Stomach smooth muscle (tissue), 2 donors: ENCODE results near the gene ZMYND10.
A peak's percentile ranks its signal among the peaks of the same experiment; 100 is the strongest.
"Not testable (repeated sequence)": the region's sequence is repeated elsewhere in the genome, so short reads cannot be mapped to it uniquely, and the experiment has no call there.

Experiments used
- H3K27ac ChIP-seq: one replicate; pipeline ENCODE4 v1.7.0; 2013; ENCODE audit warnings: mild to moderate bottlenecking, low read length, inconsistent platforms
- H3K27me3 ChIP-seq, 2 donors: one replicate each; pipeline ENCODE4 v1.7.0; 2013; ENCODE audit warnings: low read length in 2 of 2; ENCODE audit not compliant: insufficient read depth in 2 of 2, control insufficient read depth in 1 of 2
- H3K36me3 ChIP-seq, 2 donors: one replicate each; pipeline ENCODE4 v1.7.0; 2013; ENCODE audit warnings: low read length in 2 of 2; ENCODE audit not compliant: control insufficient read depth in 2 of 2, insufficient read depth in 2 of 2
- H3K4me1 ChIP-seq: one replicate; pipeline ENCODE4 v1.7.0; 2013; ENCODE audit warnings: low read length; ENCODE audit not compliant: control insufficient read depth, insufficient read depth
- H3K4me3 ChIP-seq, 2 donors: one replicate each; pipeline ENCODE4 v1.7.0; 2013; ENCODE audit warnings: low read length in 2 of 2
- H3K9ac ChIP-seq, 2 donors: one replicate each; pipeline ENCODE4 v1.7.0; 2013; ENCODE audit warnings: low read length in 2 of 2, mild to moderate bottlenecking in 1 of 2
- H3K9me3 ChIP-seq, 2 donors: one replicate each; pipeline ENCODE4 v1.7.0; 2013; ENCODE audit warnings: low read length in 2 of 2; ENCODE audit not compliant: control insufficient read depth in 2 of 2
- donor health status: healthy.
- donor health status: Pancreatic carcinoma.

The ZMYND10 gene

DNA sequence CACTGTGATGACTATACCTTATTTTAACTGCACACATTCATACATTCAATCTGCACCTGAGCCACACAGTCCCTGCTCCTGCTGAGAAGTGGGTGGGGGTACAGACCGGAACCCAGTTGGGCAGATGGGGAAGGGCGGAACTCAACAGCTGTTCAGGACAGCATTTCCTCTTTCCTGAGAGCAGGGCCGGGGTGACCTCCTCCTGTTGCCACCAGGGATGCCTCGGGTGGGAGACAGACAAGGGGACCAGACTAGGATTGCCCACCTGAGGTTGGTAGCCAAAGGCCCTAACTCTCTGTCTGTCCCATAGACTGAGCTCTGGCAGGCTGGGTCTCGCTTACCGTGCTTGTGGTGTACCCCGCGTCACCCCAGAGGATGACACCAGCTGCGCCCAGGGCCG is 26.9 kb downstream of the ZMYND10 start:
- Histone ChIP-seq H3K9ac (peak overlapping the region; percentile 8 to 36), H3K9me3 (no peaks in the 10 kb centered on the region), H3K4me3 (peak overlapping the region in 1 of 2 donors; percentile 40), H3K27me3 (no peaks in the 10 kb centered on the region), H3K36me3 (peaks cover 10 to 30% of the 10 kb centered on the region in 2 donors), H3K27ac (peak overlapping the region; percentile 11), H3K4me1 (peaks cover 47% of the 10 kb centered on the region)

DNA sequence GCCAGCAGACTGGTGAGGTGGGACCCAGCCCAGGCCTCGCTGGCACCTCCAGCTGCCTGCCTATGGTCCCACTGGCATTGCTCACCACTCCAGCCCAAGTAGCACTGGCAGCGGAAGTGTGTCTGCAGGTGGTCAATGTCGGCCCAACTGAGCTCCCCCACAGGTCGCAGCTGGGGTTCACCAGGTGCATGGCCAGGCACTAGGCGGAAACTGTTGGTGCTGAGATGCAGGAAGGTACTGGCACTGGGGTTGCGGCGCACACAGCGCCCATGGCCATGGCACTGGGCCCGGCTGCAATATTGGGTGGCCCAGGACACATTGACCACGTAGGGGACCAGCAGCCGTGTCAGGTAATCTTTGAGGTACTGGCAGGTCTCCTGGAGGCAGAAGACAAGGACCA is 27.4 kb downstream of the ZMYND10 start:
- peak overlapping the region; percentile 5 to 8 for H3K9ac ChIP-seq
- H3K4me1 ChIP-seq = peaks cover 47% of the 10 kb centered on the region
- H3K27ac ChIP-seq = no peak overlapping the region
- H3K27me3 ChIP-seq = no peaks in the 10 kb centered on the region
- no peaks in the 10 kb centered on the region for H3K9me3 ChIP-seq
- peaks cover 10 to 30% of the 10 kb centered on the region in 2 donors for H3K36me3 ChIP-seq
- H3K4me3 ChIP-seq = peak overlapping the region in 1 of 2 donors; percentile 40

DNA sequence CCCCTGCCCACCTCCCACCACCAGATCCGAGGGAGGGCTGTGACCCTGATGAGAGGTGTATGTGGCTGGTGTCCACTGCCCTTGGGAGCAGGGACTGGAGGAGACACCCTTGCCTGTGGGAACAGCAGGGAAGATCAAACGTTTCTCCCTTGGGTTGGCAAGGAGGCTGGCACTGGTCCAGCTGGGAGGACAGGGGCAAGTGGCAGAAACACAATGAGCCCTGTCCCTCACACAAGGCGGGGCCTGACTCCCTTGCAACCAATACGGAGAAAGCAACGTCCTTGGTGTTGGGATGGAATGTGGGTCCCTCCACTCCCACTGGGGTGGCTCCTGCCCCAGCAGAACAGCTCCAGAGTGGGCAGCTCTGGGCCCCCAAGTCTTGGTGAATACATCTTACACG is 28.2 kb downstream of the ZMYND10 start:
- Histone ChIP-seq H3K4me3 (no peak overlapping the region), H3K27me3 (no peaks in the 10 kb centered on the region), H3K9me3 (no peaks in the 10 kb centered on the region), H3K36me3 (peaks cover 10 to 30% of the 10 kb centered on the region in 2 donors), H3K27ac (no peak overlapping the region), H3K4me1 (peaks cover 41% of the 10 kb centered on the region), H3K9ac (peak overlapping the region in 1 of 2 donors; percentile 47)

DNA sequence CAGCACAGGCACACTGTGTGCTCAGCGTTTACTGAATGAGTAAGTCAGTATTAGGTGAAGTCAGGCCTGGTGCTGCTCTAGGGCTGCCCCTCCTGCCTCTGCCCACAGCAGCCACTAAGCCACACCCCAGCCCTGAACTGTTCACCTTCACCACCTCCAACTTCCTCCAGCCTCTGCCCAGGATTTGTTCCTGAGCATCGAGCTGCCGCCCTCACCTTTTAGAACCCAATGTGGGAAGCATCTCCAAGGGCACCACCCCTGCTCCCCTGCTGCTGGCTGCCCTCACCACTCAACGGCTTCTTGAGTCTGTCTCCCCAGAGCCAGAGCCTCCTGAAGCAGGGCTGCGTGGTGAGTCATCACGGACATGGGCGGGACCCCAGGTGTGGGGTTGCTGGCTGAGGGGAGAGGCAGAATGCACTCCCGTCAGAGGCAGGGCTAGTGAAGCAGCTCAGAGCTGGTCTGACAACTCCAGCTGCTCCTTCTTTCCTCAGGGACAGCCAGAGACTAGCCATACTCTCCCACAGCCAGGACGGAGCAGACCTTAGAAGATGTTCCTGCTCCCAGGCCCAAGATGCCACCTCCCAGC is 28.8 kb downstream of the ZMYND10 start:
- H3K4me3 ChIP-seq = no peak overlapping the region
- peaks cover 10 to 30% of the 10 kb centered on the region in 2 donors for H3K36me3 ChIP-seq
- H3K9me3 ChIP-seq = no peaks in the 10 kb centered on the region
- H3K27me3 ChIP-seq = no peaks in the 10 kb centered on the region
- H3K4me1 ChIP-seq = peaks cover 36% of the 10 kb centered on the region
- no peak overlapping the region for H3K27ac ChIP-seq
- peak overlapping the region in 1 of 2 donors; percentile 47 for H3K9ac ChIP-seq

DNA sequence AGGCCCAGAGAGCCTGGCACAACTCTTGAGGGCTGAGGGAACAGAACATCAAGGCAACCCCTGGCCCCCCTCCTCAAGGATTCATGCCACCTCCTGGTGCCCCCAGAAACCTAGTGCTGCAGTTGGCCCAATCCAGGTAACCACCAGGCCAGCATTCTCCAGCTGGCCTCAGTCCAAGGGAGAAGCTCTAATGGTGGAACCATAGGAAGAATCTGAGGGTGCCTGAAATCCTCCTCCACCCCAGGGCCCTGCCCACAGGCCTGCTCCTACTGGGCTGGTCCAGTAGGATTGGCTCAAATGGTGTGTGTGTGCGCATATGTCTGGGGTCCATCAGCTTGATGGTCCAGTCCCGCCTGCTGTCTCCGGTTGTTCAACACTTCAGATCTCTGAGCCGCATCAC is 30.7 kb downstream of the ZMYND10 start:
- Histone ChIP-seq H3K27ac (no peak overlapping the region), H3K9me3 (no peaks in the 10 kb centered on the region), H3K27me3 (no peaks in the 10 kb centered on the region), H3K36me3 (peaks cover 10 to 30% of the 10 kb centered on the region in 2 donors), H3K4me3 (no peak overlapping the region), H3K9ac (no peak overlapping the region), H3K4me1 (peaks cover 26% of the 10 kb centered on the region)

DNA sequence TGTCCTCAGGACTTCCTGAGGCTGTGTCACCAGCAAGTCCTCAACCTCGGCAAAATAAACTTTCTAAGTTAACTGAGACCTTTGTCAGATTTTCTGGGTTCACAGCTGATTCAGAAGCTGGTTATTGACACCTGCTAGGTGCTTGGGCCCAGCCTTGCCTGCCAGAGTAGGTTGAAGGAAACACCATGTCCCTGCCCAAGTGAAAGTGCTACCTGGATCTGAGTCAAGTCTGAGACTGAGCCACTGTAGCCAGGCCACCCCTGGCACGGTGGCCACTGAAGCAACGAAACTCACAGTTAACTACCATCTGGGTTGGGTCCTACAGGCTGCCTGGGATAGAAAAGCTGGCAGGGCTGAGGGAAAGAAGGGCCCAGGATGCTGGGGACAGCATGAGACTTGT is 31.2 kb downstream of the ZMYND10 start:
- Histone ChIP-seq H3K27ac (no peak overlapping the region), H3K36me3 (peaks cover 10 to 28% of the 10 kb centered on the region in 2 donors), H3K9me3 (no peaks in the 10 kb centered on the region), H3K27me3 (no peaks in the 10 kb centered on the region), H3K4me3 (no peak overlapping the region), H3K9ac (no peak overlapping the region), H3K4me1 (peaks cover 21% of the 10 kb centered on the region)

DNA sequence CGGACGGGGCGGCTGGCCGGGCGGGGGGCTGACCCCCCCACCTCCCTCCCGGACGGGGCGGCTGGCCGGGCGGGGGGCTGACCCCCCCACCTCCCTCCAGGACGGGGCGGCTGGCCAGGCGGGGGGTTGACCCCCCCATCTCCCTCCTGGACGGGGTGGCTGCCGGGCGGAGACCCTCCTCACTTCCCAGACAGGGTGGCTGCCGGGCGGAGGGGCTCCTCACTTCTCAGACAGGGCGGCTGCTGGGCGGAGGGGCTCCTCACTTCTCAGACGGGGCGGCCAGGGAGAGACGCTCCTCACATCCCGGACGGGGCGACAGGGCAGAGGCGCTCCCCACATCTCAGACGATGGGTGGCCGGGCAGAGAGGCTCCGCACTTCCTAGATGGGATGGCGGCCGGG is 33.5 kb downstream of the ZMYND10 start:
- H3K27me3 ChIP-seq, H3K9me3 ChIP-seq, H3K9ac ChIP-seq, H3K4me3 ChIP-seq, H3K4me1 ChIP-seq, H3K27ac ChIP-seq: not testable (repeated sequence)
- H3K36me3 ChIP-seq = peaks cover 3 to 12% of the 10 kb centered on the region in 2 donors

DNA sequence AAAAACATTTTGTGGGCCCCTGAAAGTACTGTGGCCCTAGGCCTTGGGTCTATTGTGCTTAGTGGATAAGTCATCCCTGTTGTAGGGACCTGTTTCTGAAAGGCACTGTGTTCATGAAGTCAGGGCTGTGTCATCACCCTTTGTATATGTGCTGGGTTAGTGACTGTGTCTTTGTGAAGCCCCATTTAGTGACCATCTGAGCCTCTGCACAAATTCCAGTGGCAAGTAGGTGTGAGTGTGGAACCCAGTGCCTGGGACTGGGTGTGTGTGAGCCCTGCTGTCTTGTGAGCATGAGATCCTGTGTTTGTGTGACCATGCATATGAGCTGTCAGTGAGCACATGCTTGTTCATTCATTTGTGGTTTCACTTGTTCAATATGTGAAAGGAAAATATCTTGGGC is 40.9 kb downstream of the ZMYND10 start:
- H3K27me3 ChIP-seq = no peaks in the 10 kb centered on the region
- no peaks in the 10 kb centered on the region for H3K36me3 ChIP-seq
- no peak overlapping the region for H3K4me3 ChIP-seq
- no peak overlapping the region for H3K27ac ChIP-seq
- H3K4me1 ChIP-seq = peaks cover 25% of the 10 kb centered on the region
- H3K9ac ChIP-seq = no peak overlapping the region
- no peaks in the 10 kb centered on the region for H3K9me3 ChIP-seq

DNA sequence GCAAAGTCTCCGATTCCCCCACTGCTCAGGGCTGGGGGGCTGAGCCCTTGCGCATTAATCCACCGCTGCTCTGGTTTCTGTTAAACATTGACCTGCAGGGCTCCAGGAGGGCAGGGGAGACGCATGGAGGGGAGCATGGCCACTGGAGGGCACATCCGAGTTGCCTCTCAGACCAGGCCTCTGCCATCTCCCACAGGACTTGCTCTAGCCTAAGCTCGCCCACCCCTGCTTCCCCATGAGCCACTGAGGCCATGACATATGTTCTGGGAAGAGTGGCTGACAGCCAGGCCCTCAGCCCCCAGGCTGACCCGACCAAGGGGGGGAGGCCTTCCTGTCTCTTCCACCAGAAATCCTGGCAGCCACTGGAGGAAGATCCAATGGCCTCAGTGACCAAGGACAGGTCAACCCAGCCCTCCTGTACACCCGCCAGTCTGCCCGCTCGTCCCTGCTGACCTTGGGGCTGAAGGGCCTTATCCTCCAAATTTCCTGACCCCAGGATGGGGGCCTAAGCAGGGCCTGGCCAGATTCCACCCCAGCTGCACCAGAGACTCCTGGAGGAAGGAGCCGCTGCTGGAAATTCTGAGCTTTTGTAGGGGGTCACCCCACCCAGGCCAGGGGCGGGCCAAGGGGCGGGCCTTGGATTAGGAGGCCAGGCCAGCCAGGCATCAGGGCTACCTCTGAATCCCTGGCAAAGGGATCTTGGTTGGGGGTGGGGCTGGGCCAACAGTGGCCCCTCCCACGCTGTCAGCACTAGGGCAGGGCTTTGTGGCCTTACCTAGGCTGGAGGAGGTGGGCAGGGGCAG is 42.3 kb downstream of the ZMYND10 start, which contains the start of gene HYAL1:
TSS of gene HYAL1 (minus strand) at position 562 of the 803 bp plus-strand sequence. CDS start 618 bp downstream, outside the sequence.
- H3K4me3 ChIP-seq = peak within 1 kb of the TSS in 1 of 2 donors; percentile 40
- no peaks in the 10 kb centered on the region for H3K27me3 ChIP-seq
- no peaks in the 10 kb centered on the region for H3K36me3 ChIP-seq
- H3K9ac ChIP-seq = no peak within 1 kb of the TSS
- H3K9me3 ChIP-seq = no peaks in the 10 kb centered on the region
- H3K27ac ChIP-seq = no peak within 1 kb of the TSS
- H3K4me1 ChIP-seq = peaks cover 37% of the 10 kb centered on the region

DNA sequence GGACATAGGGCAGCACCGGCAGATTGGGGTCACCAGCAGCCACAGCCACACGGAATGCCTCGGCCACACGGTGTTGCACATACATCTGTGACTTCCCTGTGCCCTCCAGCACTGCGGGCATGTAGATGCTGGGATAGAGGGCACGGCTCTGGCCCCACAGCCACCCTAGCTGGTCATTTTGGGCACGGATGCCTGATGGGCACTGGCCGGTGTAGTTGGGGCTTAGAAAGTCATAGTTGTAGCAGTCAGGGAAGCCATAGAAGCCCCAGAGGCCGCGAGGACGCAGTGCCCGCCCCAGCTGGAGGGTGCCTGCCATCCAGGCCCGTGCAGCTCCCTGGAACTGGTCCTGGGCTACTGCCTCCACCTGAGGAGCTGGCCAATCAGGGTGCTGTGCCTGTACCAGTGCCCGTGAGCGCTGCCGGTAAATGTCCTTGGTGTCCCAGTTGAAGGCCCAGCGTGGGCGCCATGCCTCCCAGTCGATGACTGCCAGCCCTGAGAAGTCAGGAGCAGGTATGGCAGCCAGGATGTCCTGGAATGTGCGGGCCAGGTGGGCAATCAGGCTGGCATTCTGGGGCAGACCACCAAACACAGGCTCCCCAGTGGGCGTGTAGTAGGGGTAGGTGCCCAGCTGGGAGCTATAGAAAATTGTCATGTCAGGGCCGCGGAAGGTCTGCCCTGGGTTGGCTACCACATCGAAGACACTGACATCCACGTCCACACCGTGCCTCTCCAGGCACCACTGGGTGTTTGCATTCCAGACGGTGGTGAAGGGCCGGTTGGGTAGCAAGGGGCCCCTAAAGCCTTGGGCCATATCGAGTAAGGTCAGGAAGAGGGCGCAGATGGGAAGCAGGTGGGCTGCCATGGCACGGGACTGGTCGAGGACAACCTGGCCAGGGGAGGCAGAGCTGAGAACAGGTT is 43.2 kb downstream of the ZMYND10 start:
- H3K27me3 ChIP-seq = no peaks in the 10 kb centered on the region
- H3K9ac ChIP-seq = no peak overlapping the region
- peak overlapping the region in 1 of 2 donors; percentile 40 for H3K4me3 ChIP-seq
- H3K36me3 ChIP-seq = no peaks in the 10 kb centered on the region
- H3K27ac ChIP-seq = no peak overlapping the region
- H3K4me1 ChIP-seq = peaks cover 39% of the 10 kb centered on the region
- H3K9me3 ChIP-seq = no peaks in the 10 kb centered on the region
